SK-N-SH (cell line): ENCODE measurements around the gene CDH26. TPM values are rescaled to one million over a fixed set of nuclear protein-coding genes. Genes with fewer than 3 reads are reported as not detected.

Experiments used
- CTCF ChIA-PET: fragments of 300-600, 350-600 bp; formaldehyde crosslinking; extraction: SDS; loops from one replicate; lab custom pipeline; 2021; lab: Yijun Ruan, JAX
- POLR2A ChIA-PET: fragments of 350-600 bp; sonication (Branson Sonifier 250); formaldehyde crosslinking; extraction: SDS; loops from one replicate; lab custom pipeline; 2020; ENCODE audit warnings: antibody characterized with exemption, inconsistent platforms; lab: Yijun Ruan, JAX
- DNase-seq: peaks from one replicate; pipeline ENCODE4 v3.0.0; 2012
- H2AFZ ChIP-seq: fragments of 200-600 bp; sonication (generic); 2 replicates; pipeline ENCODE4 v1.8.1; 2016; ENCODE audit warnings: antibody characterized with exemption, mild to moderate bottlenecking, low read depth
- H3F3A ChIP-seq: fragments of 200-600 bp; sonication (generic); replicated peaks from 2 replicates; pipeline ENCODE3; 2016; ENCODE audit warnings: antibody characterized with exemption, mild to moderate bottlenecking; ENCODE audit not compliant: insufficient read depth
- H3K27ac ChIP-seq, 2 experiments: fragments of 200-500 bp in 1 of 2; fragments of 200-600 bp in 1 of 2; sonication (Bioruptor generic) in 1 of 2; sonication (generic), shearing (Covaris generic) in 1 of 2; 2 replicates each; pipeline versions ENCODE4 v1.5.1 to v1.6.1; 2014 to 2016; ENCODE audit warnings: low read depth in 2 of 2, inconsistent platforms in 1 of 2, low read length in 1 of 2, mild to moderate bottlenecking in 1 of 2, mixed read lengths in 1 of 2
- H3K27me3 ChIP-seq: fragments of 200-600 bp; sonication (generic), shearing (Covaris generic); 2 replicates; pipeline ENCODE4 v1.6.1; 2016; ENCODE audit warnings: mixed run types; ENCODE audit not compliant: insufficient read depth
- H3K36me3 ChIP-seq, 2 experiments: fragments of 200-500 bp in 1 of 2; fragments of 200-600 bp in 1 of 2; sonication (Bioruptor generic) in 1 of 2; sonication (generic) in 1 of 2; replicated peaks in 1 of 2; 2 replicates each; pipeline versions ENCODE3 to v1.5.1; 2014 to 2016; ENCODE audit warnings: low read length in 1 of 2, mild to moderate bottlenecking in 1 of 2; ENCODE audit not compliant: insufficient read depth in 2 of 2, control insufficient read depth in 1 of 2
- H3K4me1 ChIP-seq, 2 experiments: fragments of 200-500 bp in 1 of 2; fragments of 200-600 bp in 1 of 2; sonication (Bioruptor generic) in 1 of 2; sonication (generic), shearing (Covaris generic) in 1 of 2; 2 replicates each; pipeline versions ENCODE4 v1.5.1 to v1.6.1; 2014 to 2016; ENCODE audit warnings: low read depth in 1 of 2, low read length in 1 of 2, mixed run types in 1 of 2; ENCODE audit not compliant: insufficient read depth in 2 of 2, control insufficient read depth in 1 of 2
- H3K4me2 ChIP-seq: fragments of 200-600 bp; sonication (generic), shearing (Covaris generic); 2 replicates; pipeline ENCODE4 v1.6.1; 2017; ENCODE audit warnings: mixed run types
- H3K4me3 ChIP-seq, 2 experiments: fragments of 200-500 bp in 1 of 2; fragments of 200-600 bp in 1 of 2; sonication (Bioruptor generic) in 1 of 2; sonication (generic), shearing (Covaris generic) in 1 of 2; 2 replicates each; pipeline versions ENCODE4 v1.5.1 to v1.8.1; 2014 to 2016; ENCODE audit warnings: low read depth in 2 of 2, inconsistent platforms in 1 of 2, low read length in 1 of 2, mild to moderate bottlenecking in 1 of 2, mixed read lengths in 1 of 2, moderate library complexity in 1 of 2
- H3K79me2 ChIP-seq: fragments of 200-600 bp; sonication (generic); 2 replicates; pipeline ENCODE4 v1.8.1; 2017; ENCODE audit warnings: mild to moderate bottlenecking; ENCODE audit not compliant: insufficient read depth
- H3K9ac ChIP-seq: fragments of 200-600 bp; sonication (generic); 2 replicates; pipeline ENCODE4 v1.6.1; 2017; ENCODE audit warnings: mixed run types
- H3K9me2 ChIP-seq: fragments of 200-600 bp; sonication (generic); 2 replicates; pipeline ENCODE4 v1.6.1; 2017; ENCODE audit warnings: mixed run types
- H3K9me3 ChIP-seq: fragments of 200-600 bp; sonication (generic); 2 replicates; pipeline ENCODE4 v1.6.1; 2017; ENCODE audit warnings: mixed run types, mild to moderate bottlenecking, moderate library complexity
- H4K20me1 ChIP-seq: fragments of 200-600 bp; sonication (generic); 2 replicates; pipeline ENCODE4 v1.6.1; 2017; ENCODE audit warnings: mild to moderate bottlenecking, mixed run types; ENCODE audit not compliant: insufficient read depth
- CHD2 ChIP-seq: fragments of 150-350 bp; IDR thresholded peaks from 2 replicates; pipeline ENCODE4 v1.6.1; 2018; ENCODE audit warnings: low read length; ENCODE audit not compliant: partially characterized antibody
- ELF1 ChIP-seq: IDR thresholded peaks from 2 replicates; pipeline ENCODE4 v1.4.0; 2012
- EP300 ChIP-seq, 2 experiments: IDR thresholded peaks; 2 replicates each; pipeline versions ENCODE4 v1.4.0 to v1.6.1; 2012; ENCODE audit warnings: borderline replicate concordance in 1 of 2, low read depth in 1 of 2, low read length in 1 of 2
- EZH2phosphoT487 ChIP-seq: fragments of 200-600 bp; sonication (generic); IDR thresholded peaks from 2 replicates; pipeline ENCODE4 v1.6.1; 2017; ENCODE audit warnings: low read depth, mixed run types, mild to moderate bottlenecking, antibody characterized with exemption, moderate library complexity, borderline replicate concordance
- FOSL2 ChIP-seq: IDR thresholded peaks from 2 replicates; pipeline ENCODE4 v1.4.0; 2012; ENCODE audit warnings: low read depth, mild to moderate bottlenecking, moderate library complexity, borderline replicate concordance
- FOXJ3 ChIP-seq: sonication (generic); formaldehyde crosslinking; IDR thresholded peaks from 2 replicates; pipeline ENCODE4 v1.5.1; 2020; ENCODE audit warnings: mild to moderate bottlenecking, missing genetic modification reagents
- GABPA ChIP-seq: IDR thresholded peaks from 2 replicates; pipeline ENCODE4 v1.4.0; 2012; ENCODE audit warnings: low read depth, mild to moderate bottlenecking
- GATA2 ChIP-seq: sonication (generic); formaldehyde crosslinking; IDR thresholded peaks from 2 replicates; pipeline ENCODE4 v1.5.0; 2020; ENCODE audit warnings: mild to moderate bottlenecking, missing genetic modification reagents
- MEF2A ChIP-seq: IDR thresholded peaks from 2 replicates; pipeline ENCODE4 v1.4.0; 2012; ENCODE audit warnings: low read depth, borderline replicate concordance
- NRF1 ChIP-seq: IDR thresholded peaks from 2 replicates; pipeline ENCODE4 v1.6.1; 2012; ENCODE audit warnings: low read depth, mild to moderate bottlenecking, low read length
- RAD21 ChIP-seq: IDR thresholded peaks from 2 replicates; pipeline ENCODE4 v1.6.1; 2012; ENCODE audit warnings: mild to moderate bottlenecking, low read length
- RCOR1 ChIP-seq: fragments of 150-350 bp; IDR thresholded peaks from 2 replicates; pipeline ENCODE4 v1.6.1; 2017; ENCODE audit warnings: antibody characterized with exemption, low read length
- SIN3A ChIP-seq: IDR thresholded peaks from 2 replicates; pipeline ENCODE4 v1.6.1; 2012; ENCODE audit warnings: low read depth, mild to moderate bottlenecking, low read length, moderate library complexity, borderline replicate concordance
- SMC3 ChIP-seq: IDR thresholded peaks from 2 replicates; pipeline ENCODE4 v1.6.1; 2012; ENCODE audit warnings: low read depth, low read length, improper control_type of control experiment
- TCF12 ChIP-seq: IDR thresholded peaks from 2 replicates; pipeline ENCODE4 v1.4.0; 2012
- TEAD4 ChIP-seq: IDR thresholded peaks from 2 replicates; pipeline ENCODE4 v1.4.0; 2012; ENCODE audit warnings: mild to moderate bottlenecking, borderline replicate concordance; ENCODE audit not compliant: insufficient read depth
- YY1 ChIP-seq: IDR thresholded peaks from 2 replicates; pipeline ENCODE4 v1.4.0; 2012; ENCODE audit warnings: low read depth, mild to moderate bottlenecking
- WGBS: methylation state at CpG from one replicate; pipeline ENCODE4 v1.1.6; 2017; ENCODE audit warnings: low lambda C conversion rate; 5-methylcytosine and 5-hydroxymethylcytosine counted together
- polyA plus RNA-seq, 3 experiments: library from polyadenylated mRNA; depleted of rRNA; stranded (reverse); fragments of >200 nt; gene quantifications; 2 replicates each; pipeline ENCODE4 v1.2.3, GENCODE V29; 2012
- TF ChIP-seq, protein P1 (sequence below): IDR thresholded peaks from 2 replicates; pipeline ENCODE4; 2012
- TF ChIP-seq, protein P2 (sequence below): fragments of 200-600 bp; sonication (generic); IDR thresholded peaks from 2 replicates; pipeline ENCODE4 v1.6.1; 2017; ENCODE audit warnings: antibody characterized with exemption, mild to moderate bottlenecking, moderate library complexity
- TF ChIP-seq, protein P3 (sequence below): IDR thresholded peaks from 2 replicates; pipeline ENCODE4 v1.4.0; 2012; ENCODE audit warnings: low read depth, borderline replicate concordance

Gene CDH26
- polyA plus RNA-seq, 1 of the 3 experiments (the other 2 are of a cell fraction) = 0.13 TPM

DNA sequence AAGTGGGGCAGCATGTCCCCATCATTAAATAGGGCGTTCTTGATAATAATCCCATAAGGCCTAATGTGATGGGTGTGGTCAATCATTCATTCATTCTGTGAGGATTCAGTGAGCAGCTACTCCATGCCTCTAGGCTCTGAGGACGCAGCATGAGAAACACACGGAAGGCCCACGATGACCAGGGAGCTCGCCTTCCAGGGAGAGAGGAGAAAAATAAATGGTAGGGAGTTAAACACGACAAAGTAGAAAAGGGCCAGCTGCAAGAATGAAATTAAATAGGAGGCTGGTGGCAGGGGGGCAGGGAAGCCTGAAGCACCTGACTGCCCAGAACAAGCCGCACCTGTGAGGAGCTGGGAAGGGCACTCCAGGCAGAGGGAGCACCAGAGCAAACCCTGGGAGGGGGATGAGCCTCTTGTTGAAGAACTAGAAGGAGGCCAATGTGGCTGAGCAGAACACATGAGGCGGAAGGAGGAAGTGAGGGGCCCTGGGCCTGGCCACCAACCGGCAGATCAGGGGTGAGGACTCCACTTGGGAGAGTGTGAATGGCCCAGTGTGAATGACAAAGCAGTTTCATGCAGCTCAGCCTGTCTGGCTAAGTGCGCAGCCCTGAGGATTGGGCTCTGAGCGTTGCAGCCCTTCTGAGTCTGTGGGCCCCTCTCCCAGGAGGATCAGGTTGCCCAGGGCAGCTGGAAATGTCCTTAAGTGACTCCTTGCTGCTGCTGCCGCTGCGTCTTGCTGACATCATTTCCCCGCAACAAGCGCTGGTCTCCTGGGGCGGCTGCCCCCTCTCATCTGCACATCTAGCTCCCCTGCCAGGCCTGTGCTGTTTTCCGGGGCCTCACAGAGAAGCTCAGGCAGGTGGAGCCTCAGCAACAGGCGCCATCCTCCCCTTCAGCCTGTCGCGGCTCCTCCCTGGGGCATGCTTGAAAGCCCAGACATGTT lies 99.9 kb downstream of the CDH26 start (continued):
- TF ChIP-seq TEAD4 = no peak
- TF ChIP-seq, protein P1, sequence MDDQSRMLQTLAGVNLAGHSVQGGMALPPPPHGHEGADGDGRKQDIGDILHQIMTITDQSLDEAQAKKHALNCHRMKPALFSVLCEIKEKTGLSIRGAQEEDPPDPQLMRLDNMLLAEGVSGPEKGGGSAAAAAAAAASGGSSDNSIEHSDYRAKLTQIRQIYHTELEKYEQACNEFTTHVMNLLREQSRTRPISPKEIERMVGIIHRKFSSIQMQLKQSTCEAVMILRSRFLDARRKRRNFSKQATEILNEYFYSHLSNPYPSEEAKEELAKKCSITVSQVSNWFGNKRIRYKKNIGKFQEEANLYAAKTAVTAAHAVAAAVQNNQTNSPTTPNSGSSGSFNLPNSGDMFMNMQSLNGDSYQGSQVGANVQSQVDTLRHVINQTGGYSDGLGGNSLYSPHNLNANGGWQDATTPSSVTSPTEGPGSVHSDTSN = no peak
- TF ChIP-seq GABPA = no peak
- no peak for TF ChIP-seq EZH2phosphoT487
- no peak for TF ChIP-seq YY1
- TF ChIP-seq, protein P2, sequence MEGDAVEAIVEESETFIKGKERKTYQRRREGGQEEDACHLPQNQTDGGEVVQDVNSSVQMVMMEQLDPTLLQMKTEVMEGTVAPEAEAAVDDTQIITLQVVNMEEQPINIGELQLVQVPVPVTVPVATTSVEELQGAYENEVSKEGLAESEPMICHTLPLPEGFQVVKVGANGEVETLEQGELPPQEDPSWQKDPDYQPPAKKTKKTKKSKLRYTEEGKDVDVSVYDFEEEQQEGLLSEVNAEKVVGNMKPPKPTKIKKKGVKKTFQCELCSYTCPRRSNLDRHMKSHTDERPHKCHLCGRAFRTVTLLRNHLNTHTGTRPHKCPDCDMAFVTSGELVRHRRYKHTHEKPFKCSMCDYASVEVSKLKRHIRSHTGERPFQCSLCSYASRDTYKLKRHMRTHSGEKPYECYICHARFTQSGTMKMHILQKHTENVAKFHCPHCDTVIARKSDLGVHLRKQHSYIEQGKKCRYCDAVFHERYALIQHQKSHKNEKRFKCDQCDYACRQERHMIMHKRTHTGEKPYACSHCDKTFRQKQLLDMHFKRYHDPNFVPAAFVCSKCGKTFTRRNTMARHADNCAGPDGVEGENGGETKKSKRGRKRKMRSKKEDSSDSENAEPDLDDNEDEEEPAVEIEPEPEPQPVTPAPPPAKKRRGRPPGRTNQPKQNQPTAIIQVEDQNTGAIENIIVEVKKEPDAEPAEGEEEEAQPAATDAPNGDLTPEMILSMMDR = no peak
- no peak for TF ChIP-seq RAD21
- TF ChIP-seq NRF1 = no peak
- no peak for TF ChIP-seq FOXJ3 (CRISPR knock-in tag)
- TF ChIP-seq SIN3A = no peak
- TF ChIP-seq ELF1 = no peak
- TF ChIP-seq TCF12 = no peak

DNA sequence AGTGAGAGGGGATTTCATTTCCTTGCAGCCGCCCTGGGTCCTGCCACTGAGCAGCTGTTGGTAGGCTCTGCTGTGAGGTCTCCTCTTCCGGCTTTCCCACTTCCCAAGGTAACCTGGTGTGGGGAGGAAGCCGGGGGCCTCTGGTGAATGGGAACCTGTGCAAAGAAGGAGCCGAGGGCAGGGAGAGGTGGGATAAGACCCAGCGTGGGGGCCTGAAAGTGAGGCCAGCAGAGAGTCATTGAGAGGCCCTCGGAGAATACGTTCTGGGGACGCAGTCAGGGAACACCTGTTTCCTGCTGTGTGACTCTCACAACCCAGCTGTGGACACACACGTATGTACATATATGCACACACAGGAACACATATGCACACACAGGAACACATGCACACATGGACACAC lies 100.7 kb downstream of the CDH26 start:
- 60% methylated on average over 9 of the region's 9 CpGs for WGBS
- Histone ChIP-seq H3K9me2 (no peaks in the 10 kb centered on the region), H3K79me2 (no peaks in the 10 kb centered on the region), H4K20me1 (no peaks in the 10 kb centered on the region), H3F3A (no peaks in the 10 kb centered on the region), H3K4me1 (peaks cover 0 to 19% of the 10 kb centered on the region in 2 experiments; a peak in 2 of 4 replicates), H3K9me3 (no peaks in the 10 kb centered on the region), H3K27me3 (no peaks in the 10 kb centered on the region), H3K27ac (no peak overlapping the region), H2AFZ (no peak overlapping the region), H3K9ac (no peak overlapping the region), H3K4me2 (no peak overlapping the region), H3K36me3 (no peaks in the 10 kb centered on the region), H3K4me3 (no peak overlapping the region)
- TF ChIP-seq FOSL2 (no peak), TCF12 (no peak), EP300 (IDR thresholded peaks at IDR 0.05; ENCODE audit: borderline replicate concordance in 1 of 2, low read depth in 1 of 2, low read length in 1 of 2) (no peak), GATA2 (no peak), SMC3 (no peak), FOXJ3 (CRISPR knock-in tag) (no peak), YY1 (no peak), RCOR1 (no peak), MEF2A (no peak), CHD2 (no peak)
- TF ChIP-seq, protein P3, sequence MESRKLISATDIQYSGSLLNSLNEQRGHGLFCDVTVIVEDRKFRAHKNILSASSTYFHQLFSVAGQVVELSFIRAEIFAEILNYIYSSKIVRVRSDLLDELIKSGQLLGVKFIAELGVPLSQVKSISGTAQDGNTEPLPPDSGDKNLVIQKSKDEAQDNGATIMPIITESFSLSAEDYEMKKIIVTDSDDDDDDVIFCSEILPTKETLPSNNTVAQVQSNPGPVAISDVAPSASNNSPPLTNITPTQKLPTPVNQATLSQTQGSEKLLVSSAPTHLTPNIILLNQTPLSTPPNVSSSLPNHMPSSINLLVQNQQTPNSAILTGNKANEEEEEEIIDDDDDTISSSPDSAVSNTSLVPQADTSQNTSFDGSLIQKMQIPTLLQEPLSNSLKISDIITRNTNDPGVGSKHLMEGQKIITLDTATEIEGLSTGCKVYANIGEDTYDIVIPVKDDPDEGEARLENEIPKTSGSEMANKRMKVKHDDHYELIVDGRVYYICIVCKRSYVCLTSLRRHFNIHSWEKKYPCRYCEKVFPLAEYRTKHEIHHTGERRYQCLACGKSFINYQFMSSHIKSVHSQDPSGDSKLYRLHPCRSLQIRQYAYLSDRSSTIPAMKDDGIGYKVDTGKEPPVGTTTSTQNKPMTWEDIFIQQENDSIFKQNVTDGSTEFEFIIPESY = no peak
- TF ChIP-seq, protein P1 = no peak
- no peak for DNase-seq
- POLR2A ChIA-PET = no interaction called here
- CTCF ChIA-PET = interaction anchor here (0.7 to 4.1 kb wide), 7 partner anchors 10 to 306 kb away, joined by 3 to 48 read pairs (median 16); no protein-coding TSS in a partner anchor
